ENCODE data around the gene FREM2. TPM values are rescaled to one million over a fixed set of nuclear protein-coding genes. Genes with fewer than 3 reads are reported as not detected.

The FREM2 gene
- total and polyA plus RNA-seq, 2 of the 13 experiments (the other 11 are each of a cell fraction or from before 2014, with no cell fraction given): not detected

DNA sequence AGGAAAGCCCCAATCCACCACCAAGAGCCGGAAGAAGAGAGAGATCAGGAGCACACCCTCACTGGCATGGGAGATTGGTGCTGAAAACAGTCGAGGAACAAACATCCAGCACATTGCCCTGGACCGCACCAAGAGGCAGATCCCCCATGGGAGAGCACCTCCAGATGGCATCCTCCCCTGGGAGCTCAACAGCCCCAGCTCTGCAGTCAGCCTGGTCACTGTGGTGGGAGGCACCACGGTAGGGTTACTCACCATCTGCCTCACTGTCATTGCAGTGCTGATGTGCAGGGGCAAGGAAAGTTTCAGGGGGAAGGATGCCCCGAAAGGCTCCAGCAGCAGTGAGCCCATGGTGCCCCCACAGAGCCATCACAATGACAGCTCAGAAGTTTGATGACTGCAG is 193.5 kb downstream of the FREM2 start:
- Histone ChIP-seq H3K4me3 (replicated peaks in 1 of 3; ENCODE audit: insufficient read depth in 1 of 3, low read depth in 2 of 3, low read length in 3 of 3) (no peak overlapping the region), H4K20me1 (ENCODE audit: insufficient read depth, low read length) (no peaks in the 10 kb centered on the region), H3K27me3 (ENCODE audit: control insufficient read depth in 1 of 2, insufficient read depth in 2 of 2, low read length in 2 of 2) (peaks cover 0 to 1% of the 10 kb centered on the region in 2 experiments; a peak in 1 of 5 replicates), H3K36me3 (replicated peaks in 1 of 2; ENCODE audit: control insufficient read depth in 1 of 2, insufficient read depth in 2 of 2, low read length in 2 of 2) (no peaks in the 10 kb centered on the region), H3K27ac (ENCODE audit: extremely low read length, insufficient read depth, low read length) (no peak overlapping the region), H3K4me1 (ENCODE audit: insufficient read depth, low read length) (no peaks in the 10 kb centered on the region), H2AFZ (ENCODE audit: low read length) (no peak overlapping the region), H3K9me3 (ENCODE audit: low read length) (no peaks in the 10 kb centered on the region), H3K79me2 (ENCODE audit: insufficient read depth, low read length) (no peaks in the 10 kb centered on the region), H3K4me2 (ENCODE audit: low read depth, low read length) (no peak overlapping the region), H3K9ac (ENCODE audit: insufficient read depth, low read depth, low read length) (no peak overlapping the region)
- no peak for ATAC-seq
- in situ Hi-C loops (cut with HindIII; ENCODE audit: extremely low pct_ligation_motif_present, low pct_unique_long_range_greater_than_20kb) (no loop called here), intact Hi-C loops (cut with micrococcal nuclease; ENCODE audit: unreplicated experiment) (no loop called here)
- no peak for FAIRE-seq
- no TSS peak for BruUV-seq (replicated peaks)
- TF ChIP-seq TCF12 (IDR thresholded peaks at IDR 0.05) (no peak), TCF12 (CRISPR knock-in tag; IDR thresholded peaks at IDR 0.05) (no peak), ZC3H13 (CRISPR knock-in tag; IDR thresholded peaks at IDR 0.05) (no peak), ZBTB1 (CRISPR knock-in tag; IDR thresholded peaks at IDR 0.05; ENCODE audit: borderline replicate concordance) (no peak), HDAC1 (CRISPR knock-in tag; IDR thresholded peaks at IDR 0.05) (no peak), SSRP1 (CRISPR knock-in tag; IDR thresholded peaks at IDR 0.05) (no peak), ZNF713 (CRISPR knock-in tag; IDR thresholded peaks at IDR 0.05) (no peak), SYNCRIP (IDR thresholded peaks at IDR 0.05; ENCODE audit: insufficient read depth, low read depth, low read length) (no peak), ZNF3 (CRISPR knock-in tag; IDR thresholded peaks at IDR 0.05) (no peak), EZH2 (conservative IDR thresholded peaks at IDR 0.05; ENCODE audit: low read depth, low read length) (no peak), PRMT3 (CRISPR knock-in tag; IDR thresholded peaks at IDR 0.05; ENCODE audit: borderline replicate concordance, low read depth) (no peak), MXD4 (CRISPR knock-in tag; IDR thresholded peaks at IDR 0.05) (no peak), SP5 (CRISPR knock-in tag; IDR thresholded peaks at IDR 0.05; ENCODE audit: borderline replicate concordance, low read depth) (no peak), ZNF749 (CRISPR knock-in tag; IDR thresholded peaks at IDR 0.05; ENCODE audit: borderline replicate concordance) (no peak)
- TF ChIP-seq, protein P1, sequence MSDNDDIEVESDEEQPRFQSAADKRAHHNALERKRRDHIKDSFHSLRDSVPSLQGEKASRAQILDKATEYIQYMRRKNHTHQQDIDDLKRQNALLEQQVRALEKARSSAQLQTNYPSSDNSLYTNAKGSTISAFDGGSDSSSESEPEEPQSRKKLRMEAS (IDR thresholded peaks at IDR 0.05): no peak
- TF ChIP-seq, protein P2, sequence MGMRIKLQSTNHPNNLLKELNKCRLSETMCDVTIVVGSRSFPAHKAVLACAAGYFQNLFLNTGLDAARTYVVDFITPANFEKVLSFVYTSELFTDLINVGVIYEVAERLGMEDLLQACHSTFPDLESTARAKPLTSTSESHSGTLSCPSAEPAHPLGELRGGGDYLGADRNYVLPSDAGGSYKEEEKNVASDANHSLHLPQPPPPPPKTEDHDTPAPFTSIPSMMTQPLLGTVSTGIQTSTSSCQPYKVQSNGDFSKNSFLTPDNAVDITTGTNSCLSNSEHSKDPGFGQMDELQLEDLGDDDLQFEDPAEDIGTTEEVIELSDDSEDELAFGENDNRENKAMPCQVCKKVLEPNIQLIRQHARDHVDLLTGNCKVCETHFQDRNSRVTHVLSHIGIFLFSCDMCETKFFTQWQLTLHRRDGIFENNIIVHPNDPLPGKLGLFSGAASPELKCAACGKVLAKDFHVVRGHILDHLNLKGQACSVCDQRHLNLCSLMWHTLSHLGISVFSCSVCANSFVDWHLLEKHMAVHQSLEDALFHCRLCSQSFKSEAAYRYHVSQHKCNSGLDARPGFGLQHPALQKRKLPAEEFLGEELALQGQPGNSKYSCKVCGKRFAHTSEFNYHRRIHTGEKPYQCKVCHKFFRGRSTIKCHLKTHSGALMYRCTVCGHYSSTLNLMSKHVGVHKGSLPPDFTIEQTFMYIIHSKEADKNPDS (CRISPR knock-in tag; IDR thresholded peaks at IDR 0.05): no peak
- TF ChIP-seq, protein P3, sequence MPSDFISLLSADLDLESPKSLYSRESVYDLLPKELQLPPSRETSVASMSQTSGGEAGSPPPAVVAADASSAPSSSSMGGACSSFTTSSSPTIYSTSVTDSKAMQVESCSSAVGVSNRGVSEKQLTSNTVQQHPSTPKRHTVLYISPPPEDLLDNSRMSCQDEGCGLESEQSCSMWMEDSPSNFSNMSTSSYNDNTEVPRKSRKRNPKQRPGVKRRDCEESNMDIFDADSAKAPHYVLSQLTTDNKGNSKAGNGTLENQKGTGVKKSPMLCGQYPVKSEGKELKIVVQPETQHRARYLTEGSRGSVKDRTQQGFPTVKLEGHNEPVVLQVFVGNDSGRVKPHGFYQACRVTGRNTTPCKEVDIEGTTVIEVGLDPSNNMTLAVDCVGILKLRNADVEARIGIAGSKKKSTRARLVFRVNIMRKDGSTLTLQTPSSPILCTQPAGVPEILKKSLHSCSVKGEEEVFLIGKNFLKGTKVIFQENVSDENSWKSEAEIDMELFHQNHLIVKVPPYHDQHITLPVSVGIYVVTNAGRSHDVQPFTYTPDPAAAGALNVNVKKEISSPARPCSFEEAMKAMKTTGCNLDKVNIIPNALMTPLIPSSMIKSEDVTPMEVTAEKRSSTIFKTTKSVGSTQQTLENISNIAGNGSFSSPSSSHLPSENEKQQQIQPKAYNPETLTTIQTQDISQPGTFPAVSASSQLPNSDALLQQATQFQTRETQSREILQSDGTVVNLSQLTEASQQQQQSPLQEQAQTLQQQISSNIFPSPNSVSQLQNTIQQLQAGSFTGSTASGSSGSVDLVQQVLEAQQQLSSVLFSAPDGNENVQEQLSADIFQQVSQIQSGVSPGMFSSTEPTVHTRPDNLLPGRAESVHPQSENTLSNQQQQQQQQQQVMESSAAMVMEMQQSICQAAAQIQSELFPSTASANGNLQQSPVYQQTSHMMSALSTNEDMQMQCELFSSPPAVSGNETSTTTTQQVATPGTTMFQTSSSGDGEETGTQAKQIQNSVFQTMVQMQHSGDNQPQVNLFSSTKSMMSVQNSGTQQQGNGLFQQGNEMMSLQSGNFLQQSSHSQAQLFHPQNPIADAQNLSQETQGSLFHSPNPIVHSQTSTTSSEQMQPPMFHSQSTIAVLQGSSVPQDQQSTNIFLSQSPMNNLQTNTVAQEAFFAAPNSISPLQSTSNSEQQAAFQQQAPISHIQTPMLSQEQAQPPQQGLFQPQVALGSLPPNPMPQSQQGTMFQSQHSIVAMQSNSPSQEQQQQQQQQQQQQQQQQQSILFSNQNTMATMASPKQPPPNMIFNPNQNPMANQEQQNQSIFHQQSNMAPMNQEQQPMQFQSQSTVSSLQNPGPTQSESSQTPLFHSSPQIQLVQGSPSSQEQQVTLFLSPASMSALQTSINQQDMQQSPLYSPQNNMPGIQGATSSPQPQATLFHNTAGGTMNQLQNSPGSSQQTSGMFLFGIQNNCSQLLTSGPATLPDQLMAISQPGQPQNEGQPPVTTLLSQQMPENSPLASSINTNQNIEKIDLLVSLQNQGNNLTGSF (CRISPR knock-in tag; IDR thresholded peaks at IDR 0.05): no peak
- no peak for DNase-seq (ENCODE audit: low spot score)
- CTCF ChIA-PET (ENCODE audit: low intra/inter-chr PET ratio, low total read pairs): no interaction called here
- WGBS (ENCODE audit: low lambda C conversion rate): 47% methylated on average over 2 of the region's 5 CpGs
- POLR2A ChIA-PET: no interaction called here
